Transverse colon (tissue), 4 donors: ENCODE results near the gene PNPO. TPM values are rescaled to one million over a fixed set of nuclear protein-coding genes. Genes with fewer than 3 reads are reported as not detected.

ENCODE experiments used
- DNase-seq: peaks from one replicate; pipeline ENCODE4 v3.0.0-alpha.2; 2019
- H3K27ac ChIP-seq, 4 donors: fragments of 200-600 bp; sonication (generic); 2 replicates each; pipeline ENCODE4 v1.5.1; 2016 to 2018; ENCODE audit warnings: inconsistent platforms in 4 of 4
- H3K27me3 ChIP-seq: fragments of 200-600 bp; sonication (generic); 2 replicates; pipeline ENCODE4 v1.5.1; 2017; ENCODE audit warnings: inconsistent platforms
- H3K36me3 ChIP-seq, 4 donors: fragments of 200-600 bp; sonication (generic); 2 replicates each; pipeline ENCODE4 v1.5.1; 2017 to 2019; ENCODE audit warnings: inconsistent platforms in 4 of 4
- H3K4me1 ChIP-seq, 4 donors: fragments of 200-600 bp; sonication (generic); 2 replicates each; pipeline ENCODE4 v1.5.1; 2017 to 2020; ENCODE audit warnings: inconsistent platforms in 4 of 4
- H3K4me3 ChIP-seq, 4 donors: fragments of 200-600 bp; sonication (generic); 1 replicate in 1 of 4; 2 replicates in 3 of 4; pipeline versions ENCODE4 v1.5.1 to v1.6.1; 2017 to 2019; ENCODE audit warnings: inconsistent platforms in 4 of 4
- H3K9me3 ChIP-seq, 2 donors: fragments of 200-600 bp; sonication (generic); 2 replicates each; pipeline ENCODE4 v1.5.1; 2017 to 2019; ENCODE audit warnings: inconsistent platforms in 2 of 2
- CTCF ChIP-seq, 5 experiments: fragments of 200-600 bp in 3 of 5; fragments of 450-650 bp in 2 of 5; sonication (generic) in 3 of 5; IDR thresholded peaks; 1 replicate in 2 of 5; 2 replicates in 3 of 5; pipeline ENCODE4 v1.5.1; 2016 to 2017; ENCODE audit warnings: antibody characterized with exemption in 5 of 5, inconsistent platforms in 3 of 5, mild to moderate bottlenecking in 2 of 5, moderate library complexity in 1 of 5
- EP300 ChIP-seq: sonication (generic); formaldehyde crosslinking; IDR thresholded peaks from one replicate; pipeline ENCODE4 v1.6.1; 2017; ENCODE audit warnings: antibody characterized with exemption, low read depth
- POLR2A ChIP-seq: fragments of 450-650 bp; IDR thresholded peaks from one replicate; pipeline ENCODE4 v1.6.1; 2016; ENCODE audit warnings: antibody characterized with exemption, mild to moderate bottlenecking, moderate library complexity
- POLR2AphosphoS5 ChIP-seq, 3 donors: sonication (generic); formaldehyde crosslinking; IDR thresholded peaks; one replicate each; pipeline ENCODE4 v1.6.1; 2016; ENCODE audit warnings: antibody characterized with exemption in 3 of 3
- WGBS, 2 donors: methylation state at CpG; one replicate each; pipeline ENCODE4 v1.1.5; 2018; ENCODE audit warnings: low coverage in 1 of 2; 5-methylcytosine and 5-hydroxymethylcytosine counted together
- in situ Hi-C, 4 donors: fragments of 200-750 bp; cut with MboI; loops; one replicate each; pipeline versions ENCODE4 v1.15.0 to v1.15.1; 2017; ENCODE audit warnings: low sequenced_read_pairs in 3 of 4, low pct_ligation_motif_present in 1 of 4, low pct_unique_long_range_greater_than_20kb in 1 of 4
- intact Hi-C: fragments of 100-400 bp; cut with DNase I; formaldehyde crosslinking; loops from one replicate; pipeline ENCODE4 v1.15.1; 2023; ENCODE audit warnings: low total_unique reads
- total RNA-seq, 4 donors: library from RNA; depleted of rRNA; stranded (reverse); fragments of >200 nt; gene quantifications; one replicate each; pipeline ENCODE4 v1.1.0, GENCODE V29; 2016

The PNPO gene
- total RNA-seq, 4 donors from 2014 or later: 7.4 to 83.8 (median 31.6) TPM

- intact Hi-C loops: no loop called here
- 83 to 93% methylated on average over 3 to 15 of the region's 15 CpGs for WGBS, 2 donors
Observed at GRCh38 chr17:47975189-47975822, 33.9 kb downstream of the PNPO start.

DNA sequence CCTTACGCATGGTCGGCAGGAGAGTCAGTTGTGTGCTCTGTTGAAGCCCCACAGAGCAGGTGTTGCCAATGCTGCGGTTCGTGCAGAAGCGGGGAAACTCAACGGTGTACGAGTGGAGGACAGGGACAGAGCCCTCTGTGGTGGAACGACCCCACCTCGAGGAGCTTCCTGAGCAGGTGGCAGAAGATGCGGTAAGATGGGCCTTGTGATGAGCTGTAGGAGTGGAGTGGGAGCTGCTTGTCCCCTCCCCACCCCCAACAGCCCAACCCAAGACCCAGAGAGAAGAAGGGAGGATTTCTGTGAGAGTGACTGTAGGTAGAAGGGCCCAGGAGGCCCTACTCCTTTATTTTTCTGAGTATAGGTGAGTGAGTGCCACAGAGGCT, 34.4 kb downstream of the PNPO start:
- Histone ChIP-seq H3K4me1 (peaks cover 9 to 17% (median 12%) of the 10 kb centered on the region in 4 donors), H3K9me3 (no peaks in the 10 kb centered on the region), H3K4me3 (no peak overlapping the region), H3K27me3 (no peaks in the 10 kb centered on the region), H3K27ac (no peak overlapping the region), H3K36me3 (peaks cover 0 to 39% (median 14%) of the 10 kb centered on the region in 4 donors)
- intact Hi-C loops: loop anchor here (2.0 kb wide), 1 partner anchor 43 kb away; no protein-coding TSS in a partner anchor
- in situ Hi-C loops: no loop called here
- no peak for DNase-seq
- TF ChIP-seq EP300 (no peak), CTCF (IDR thresholded peaks at IDR 0.05) (no peak), POLR2AphosphoS5 (IDR thresholded peaks at IDR 0.05) (no peak), POLR2A (no peak)
- WGBS, 2 donors: 92% methylated on average over 10 of the region's 10 CpGs; no CpG with 5 or more reads in 1 of the 2 donors

More at GRCh38 chr17:47975189-47975822, 33.9 kb downstream of the PNPO start:
- H3K36me3 ChIP-seq: peaks cover 0 to 39% (median 14%) of the 10 kb centered on the region in 4 donors
- no peak for TF ChIP-seq CTCF (IDR thresholded peaks at IDR 0.05)
- no peak for TF ChIP-seq POLR2A
- TF ChIP-seq POLR2AphosphoS5 (IDR thresholded peaks at IDR 0.05): no peak
- TF ChIP-seq EP300: no peak
- H3K27ac ChIP-seq: no peak overlapping the region
- DNase-seq: no peak
- H3K4me3 ChIP-seq: no peak overlapping the region
- H3K4me1 ChIP-seq: peaks cover 12 to 18% (median 15%) of the 10 kb centered on the region in 4 donors
- in situ Hi-C loops: no loop called here
- H3K9me3 ChIP-seq: no peaks in the 10 kb centered on the region
- H3K27me3 ChIP-seq: no peaks in the 10 kb centered on the region

- no peak overlapping the region for H3K4me3 ChIP-seq
- peaks cover 0 to 39% (median 16%) of the 10 kb centered on the region in 4 donors for H3K36me3 ChIP-seq
- TF ChIP-seq POLR2AphosphoS5 (IDR thresholded peaks at IDR 0.05) (no peak), CTCF (IDR thresholded peaks at IDR 0.05) (peak; percentile 56 to 69 (median 62))
- in situ Hi-C loops: no loop called here
- no peaks in the 10 kb centered on the region for H3K4me1 ChIP-seq
- no peaks in the 10 kb centered on the region for H3K9me3 ChIP-seq
- no peak overlapping the region for H3K27ac ChIP-seq
- no peaks in the 10 kb centered on the region for H3K27me3 ChIP-seq
- intact Hi-C loops: no loop called here
- WGBS, 2 donors: 17% methylated on average over 7 of the region's 7 CpGs; no CpG with 5 or more reads in 1 of the 2 donors
- peak; percentile 50 for DNase-seq
Observed at GRCh38 chr17:47978324-47978723, 37.0 kb downstream of the PNPO start.

DNA sequence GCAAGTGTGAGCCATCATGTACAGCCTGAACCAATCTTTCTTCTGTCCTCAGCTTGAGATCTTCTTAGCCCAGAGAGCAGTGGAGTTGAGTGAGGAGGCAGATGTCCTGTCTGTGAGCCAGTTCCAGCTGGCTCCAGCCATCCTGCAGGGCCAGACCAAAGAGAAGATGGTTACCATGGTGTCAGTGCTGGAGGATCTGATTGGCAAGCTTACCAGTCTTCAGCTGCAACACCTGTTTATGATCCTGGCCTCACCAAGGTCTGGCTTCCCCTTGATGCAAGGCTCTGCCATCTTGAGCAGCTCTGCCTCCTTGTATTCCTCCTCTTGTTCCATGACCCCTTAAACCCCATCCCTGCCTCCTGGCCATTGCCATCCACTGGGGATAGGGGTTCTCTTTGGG, 39.2 kb downstream of the PNPO start:
- Histone ChIP-seq H3K36me3 (peaks cover 0 to 27% (median 11%) of the 10 kb centered on the region in 4 donors), H3K27ac (no peak overlapping the region), H3K27me3 (no peaks in the 10 kb centered on the region), H3K4me3 (no peak overlapping the region), H3K4me1 (no peaks in the 10 kb centered on the region), H3K9me3 (no peaks in the 10 kb centered on the region)
- in situ Hi-C loops (no loop called here), intact Hi-C loops (no loop called here)
- TF ChIP-seq POLR2AphosphoS5 (IDR thresholded peaks at IDR 0.05) (no peak), CTCF (IDR thresholded peaks at IDR 0.05) (no peak), POLR2A (no peak), EP300 (no peak)
- no peak for DNase-seq
